Islet precursor cell (in vitro differentiated cells): ENCODE data around the gene SLC46A2.

Source experiments
- DNase-seq: peaks from one replicate; pipeline ENCODE4 v3.0.0-alpha.2; 2018

Gene SLC46A2

DNA sequence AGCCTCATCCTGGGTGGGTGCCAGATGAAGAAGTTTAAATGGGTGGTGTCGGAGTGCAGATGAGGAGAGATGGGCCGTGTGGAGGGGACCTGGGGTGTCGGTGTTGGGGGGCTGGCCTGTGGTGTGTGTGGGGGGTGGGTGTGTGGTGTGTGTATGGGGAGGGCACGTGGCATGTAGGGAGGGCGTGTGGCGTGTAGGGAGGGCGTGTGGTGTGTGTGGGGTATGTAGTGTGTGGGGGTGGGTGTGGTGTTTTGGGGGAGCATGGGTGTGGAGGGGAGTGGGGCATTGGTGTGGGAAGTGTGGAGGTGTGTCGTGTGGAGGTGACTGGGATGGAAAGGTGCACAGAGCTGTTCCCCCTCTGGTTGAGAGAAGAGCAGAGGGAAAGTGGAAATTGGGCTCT is 34.5 kb downstream of the SLC46A2 start:
- no peak for DNase-seq

DNA sequence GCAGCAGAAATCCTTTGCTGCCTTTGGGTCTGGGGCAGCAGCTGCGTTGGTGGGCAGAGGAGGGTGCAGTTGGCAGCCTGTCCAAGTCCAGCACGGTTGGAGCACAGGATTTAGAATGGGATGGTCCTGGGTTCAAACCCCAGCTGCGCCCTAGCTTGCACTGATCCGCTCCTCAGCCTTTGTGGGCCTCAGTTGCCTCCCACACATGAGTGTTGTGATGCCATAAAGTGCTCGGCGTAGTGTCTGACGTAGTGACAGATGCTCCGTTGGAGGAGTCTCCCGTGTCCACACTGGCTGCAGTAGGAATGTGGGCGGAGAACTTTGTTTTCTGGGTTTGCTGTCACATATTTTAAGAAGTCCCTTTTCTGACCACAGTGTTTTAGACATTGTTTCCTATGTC is 36.0 kb downstream of the SLC46A2 start:
- no peak for DNase-seq

DNA sequence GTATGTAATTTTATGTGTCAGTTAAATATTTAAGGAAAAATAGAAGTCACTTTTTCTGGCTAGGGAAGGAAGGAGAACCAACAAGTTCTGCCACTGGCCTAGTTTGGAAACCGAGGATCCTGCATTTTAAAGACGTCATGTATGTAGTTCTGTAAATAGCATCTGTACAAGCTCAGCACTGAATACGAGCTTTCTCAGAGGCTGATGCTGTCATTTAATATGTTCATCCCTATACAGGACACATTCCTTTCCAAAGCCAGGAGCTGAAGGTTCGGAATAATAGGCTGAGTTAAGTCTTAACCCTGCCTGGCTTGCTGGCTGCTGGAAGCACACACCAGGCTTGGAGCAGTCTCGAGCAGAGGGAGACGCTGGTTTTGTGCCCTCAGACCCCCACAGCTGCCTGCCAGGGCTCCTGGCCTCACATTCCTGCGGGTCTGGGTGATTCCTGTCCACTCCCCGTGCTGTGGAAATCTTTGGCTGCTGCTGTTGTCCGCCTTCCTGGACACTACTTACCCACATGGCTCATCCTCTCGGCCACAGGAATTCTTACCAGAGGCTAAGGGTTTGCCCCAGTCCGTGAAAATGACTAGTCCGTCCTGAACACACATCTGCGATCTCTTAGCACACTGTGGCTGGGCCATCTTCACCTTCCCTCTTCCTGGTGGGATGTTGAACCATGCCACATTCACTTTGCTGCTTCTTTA is 36.6 kb downstream of the SLC46A2 start:
- DNase-seq: no peak

GRCh38 chr9:112852741-112853504 is 37.8 kb downstream of the SLC46A2 start:
- DNase-seq: no peak

DNA sequence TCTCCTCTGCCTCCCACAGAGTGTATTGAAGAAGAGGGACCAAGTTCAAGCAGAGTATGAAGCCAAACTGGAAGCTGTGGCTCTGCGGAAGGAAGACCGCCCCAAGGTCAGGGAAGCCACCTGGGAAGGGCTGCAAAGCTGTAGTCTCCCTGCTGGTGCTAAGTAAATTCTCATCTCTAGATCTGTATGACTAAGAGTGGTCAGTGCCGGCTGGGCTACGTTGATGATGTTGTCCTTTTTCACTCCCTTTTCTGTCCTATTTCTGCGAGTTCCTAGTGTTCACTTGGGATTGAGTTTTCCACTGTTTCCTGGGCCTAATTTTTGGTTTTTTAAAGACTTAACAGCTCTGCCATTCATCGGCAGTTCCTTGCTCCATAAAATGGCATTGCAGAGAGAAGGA is 39.8 kb downstream of the SLC46A2 start:
- DNase-seq: peak; percentile 25

DNA sequence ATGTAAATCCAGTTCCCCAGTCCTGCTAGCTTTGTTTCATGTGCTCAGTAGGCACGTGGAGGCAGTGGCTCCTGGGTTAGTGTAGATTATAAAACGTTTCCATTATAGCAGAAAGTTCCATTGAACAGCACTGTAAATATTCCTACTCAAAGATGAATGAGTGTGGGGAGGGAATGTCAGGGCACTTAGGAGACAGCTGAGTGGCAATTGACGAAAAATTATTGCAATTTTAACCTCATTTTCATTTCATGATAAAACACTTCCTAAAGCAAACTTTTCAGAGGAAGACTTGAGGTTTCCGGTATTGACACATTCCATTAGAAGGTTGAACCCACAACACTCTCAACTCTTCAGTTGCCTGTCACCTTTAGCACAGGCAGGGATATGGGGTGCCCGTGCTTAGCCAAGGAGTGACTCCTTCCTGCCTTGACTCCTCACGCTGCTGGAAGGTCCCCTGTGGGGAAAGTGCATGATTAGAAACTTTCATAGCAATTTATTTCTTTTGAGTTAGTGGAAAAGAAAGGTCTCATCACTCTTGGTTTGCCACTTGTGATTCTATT is 41.2 kb downstream of the SLC46A2 start:
- peak; percentile 10 for DNase-seq

DNA sequence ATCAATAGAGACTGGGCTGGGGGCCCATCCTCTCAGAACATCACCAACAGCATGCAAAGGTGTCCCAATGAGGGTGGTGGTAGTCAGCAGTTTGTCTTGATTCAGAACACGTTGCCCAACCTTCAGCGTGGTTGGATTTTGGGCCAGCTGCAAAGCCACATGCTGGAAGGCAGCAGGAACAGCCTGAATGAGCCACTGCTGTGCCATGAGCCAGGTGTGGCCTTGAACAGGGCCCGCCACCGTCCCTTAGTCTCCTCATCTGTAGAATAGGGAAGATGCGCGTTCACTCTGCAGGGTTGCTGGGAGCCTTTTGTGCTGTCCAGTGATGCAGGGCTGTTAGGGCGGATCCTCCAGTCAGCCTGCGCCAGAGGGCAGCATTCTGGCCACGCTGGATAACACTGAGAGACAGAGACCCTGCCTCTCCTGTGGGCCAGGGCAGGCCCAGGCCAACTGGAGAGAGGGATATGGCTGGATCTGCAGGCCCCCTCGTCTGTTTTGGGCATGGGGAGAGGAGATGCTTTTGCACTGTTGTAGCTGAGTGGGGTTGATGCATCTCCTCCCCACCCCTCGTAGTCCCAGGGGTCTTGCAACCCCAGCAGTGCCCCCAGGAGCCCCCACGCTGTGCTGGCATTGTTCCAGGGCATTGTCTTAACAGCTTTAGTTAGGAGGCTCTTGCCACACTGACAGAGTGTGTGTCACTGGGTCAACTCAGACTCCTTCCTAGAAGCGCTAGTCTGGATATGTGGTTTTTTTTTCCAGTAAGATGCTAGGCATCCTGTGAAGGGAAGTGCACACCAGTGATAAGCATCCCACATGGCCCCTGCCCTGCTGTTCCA is 42.1 kb downstream of the SLC46A2 start:
- DNase-seq: peak; percentile 47

DNA sequence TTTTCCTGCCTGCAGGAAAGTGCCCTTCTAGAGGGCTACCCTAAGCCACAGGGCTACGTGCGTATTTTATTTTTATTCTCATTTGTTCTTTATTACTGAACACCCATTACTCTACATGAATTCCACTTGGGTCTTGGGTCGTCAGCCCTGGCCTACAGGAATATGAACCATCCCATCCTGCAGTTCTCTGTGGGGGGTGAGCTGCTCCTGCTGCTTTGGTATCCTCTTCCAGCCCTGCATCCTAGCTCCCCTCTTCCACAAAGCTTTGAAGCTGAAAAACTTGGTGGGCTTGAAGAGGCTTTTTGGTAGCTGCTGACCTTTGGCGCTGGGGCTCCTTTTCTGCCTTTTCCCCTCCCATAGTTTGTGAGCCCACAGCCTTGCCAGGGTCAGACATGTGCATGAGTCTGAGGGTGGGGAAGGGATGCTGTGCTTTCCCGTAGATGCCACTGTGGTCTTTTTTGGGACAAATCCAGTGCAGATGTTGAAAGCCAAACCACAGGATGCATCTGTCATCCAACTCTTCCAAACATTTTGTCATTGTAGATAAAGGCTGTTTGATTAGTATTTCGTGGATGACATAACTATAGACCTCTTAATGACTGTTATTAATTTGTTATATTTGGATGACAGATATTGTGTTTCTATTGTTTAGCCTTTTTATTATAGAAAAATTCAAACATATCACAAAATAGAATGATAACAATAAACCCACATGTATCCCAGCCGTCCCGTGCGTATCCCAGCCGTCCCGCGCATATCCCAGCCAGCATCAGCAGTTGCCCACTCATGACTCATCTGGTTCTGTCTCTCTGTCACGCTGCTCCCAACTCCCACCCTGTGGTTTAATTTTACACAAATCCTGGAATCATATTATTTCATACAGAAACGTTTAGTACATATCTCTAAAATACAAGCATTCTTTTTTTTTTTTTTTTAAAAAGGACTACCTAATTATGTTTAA is 43.9 kb downstream of the SLC46A2 start:
- DNase-seq: peak; percentile 22

GRCh38 chr9:112844771-112845542 is 45.7 kb downstream of the SLC46A2 start:
- DNase-seq: peak; percentile 82

DNA sequence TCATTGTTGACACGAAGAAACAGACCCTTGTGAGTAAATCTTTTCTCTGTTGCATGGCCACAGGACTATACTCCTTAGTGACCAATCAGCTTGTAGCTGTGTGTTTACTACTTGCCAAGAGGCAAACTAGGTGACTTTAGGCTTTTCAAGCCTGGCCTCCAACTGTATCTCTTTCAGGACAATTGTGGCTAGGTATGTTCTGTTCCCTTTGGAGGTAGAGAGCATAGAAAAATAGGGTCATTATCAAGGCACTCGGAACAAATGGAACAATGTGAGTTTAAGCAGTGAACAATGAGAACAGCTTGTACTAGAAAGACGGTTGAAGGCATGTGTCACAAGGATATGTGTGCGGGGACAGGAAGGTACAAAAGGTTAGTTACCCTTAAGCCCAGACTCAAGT is 48.1 kb downstream of the SLC46A2 start:
- no peak for DNase-seq

DNA sequence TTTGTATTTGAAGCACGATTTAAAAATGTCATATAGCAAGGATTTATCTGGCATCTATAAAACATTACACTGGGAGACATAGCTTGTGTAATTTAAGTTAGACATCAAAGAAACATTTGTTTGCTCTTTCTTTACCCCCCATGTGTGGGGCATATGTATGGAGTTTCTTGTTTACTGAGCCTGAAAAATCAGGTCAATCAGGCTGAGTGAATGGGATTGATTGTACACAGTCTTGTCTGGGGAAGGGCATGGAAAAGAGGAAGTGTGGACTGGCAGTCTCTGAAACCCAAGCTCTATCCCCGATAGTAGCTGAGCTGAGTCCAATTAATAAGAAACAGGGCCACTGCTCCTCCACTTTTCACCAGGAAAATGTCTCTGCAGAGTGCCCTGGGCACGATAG is 49.4 kb downstream of the SLC46A2 start:
- no peak for DNase-seq

- DNase-seq: no peak
Observed at GRCh38 chr9:112839331-112839730, 51.3 kb downstream of the SLC46A2 start.

GRCh38 chr9:112838342-112838741 is 52.3 kb downstream of the SLC46A2 start:
- no peak for DNase-seq

DNA sequence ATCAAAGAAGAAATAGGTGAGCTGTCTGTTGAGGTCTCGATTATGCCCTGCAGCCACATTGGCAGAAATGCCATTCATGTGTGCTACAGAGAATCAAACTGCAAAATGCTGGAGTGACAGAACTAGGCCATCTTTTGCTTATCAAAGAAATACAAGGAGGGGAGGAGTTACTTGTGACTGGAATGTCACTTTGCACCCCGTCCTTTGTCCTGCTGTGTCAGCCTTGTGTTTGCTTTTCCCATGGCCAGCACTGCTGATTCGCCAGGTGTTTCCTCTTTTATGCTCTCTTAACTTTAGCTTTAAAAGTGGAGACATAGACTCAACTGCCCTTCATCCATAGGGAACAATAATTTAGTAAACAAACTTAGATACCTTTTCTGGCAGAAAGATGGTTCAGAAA is 54.3 kb downstream of the SLC46A2 start:
- no peak for DNase-seq

- DNase-seq: no peak
Observed at GRCh38 chr9:112833081-112833480, 57.6 kb downstream of the SLC46A2 start.

- no peak for DNase-seq
Observed at GRCh38 chr9:112831969-112832368, 58.7 kb downstream of the SLC46A2 start.

DNA sequence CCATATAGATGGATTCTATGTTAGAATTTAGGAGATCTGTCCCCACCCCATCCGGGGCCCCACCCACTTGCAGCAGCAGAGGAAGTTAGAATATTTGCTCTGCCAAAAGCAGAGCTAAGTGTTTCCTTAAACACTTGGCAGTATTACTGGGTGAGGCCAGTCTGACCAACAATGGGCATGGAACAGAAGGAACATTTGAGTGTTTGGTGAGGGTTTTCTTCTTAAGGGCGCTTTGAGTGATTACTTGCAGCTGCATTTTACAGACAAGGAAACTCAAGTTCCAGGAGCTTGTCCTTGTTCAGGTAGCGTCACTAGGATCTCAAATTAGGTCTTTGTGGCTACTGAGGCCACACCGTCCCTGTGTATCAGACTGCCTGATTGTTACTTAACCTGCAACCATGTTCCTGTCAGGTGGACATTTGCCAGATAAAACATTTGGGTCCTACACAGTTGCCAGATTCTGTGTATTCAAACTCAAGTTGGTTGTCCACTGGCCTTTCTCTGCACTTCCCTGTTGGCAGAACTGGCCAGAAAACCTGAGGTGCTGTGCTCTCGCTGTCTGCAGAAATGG is 59.3 kb downstream of the SLC46A2 start:
- DNase-seq: no peak
